ENCODE measurements around the gene RASA2.
"Not testable (repeated sequence)": the region's sequence is repeated elsewhere in the genome, so short reads cannot be mapped to it uniquely, and the experiment has no call there.

DNA sequence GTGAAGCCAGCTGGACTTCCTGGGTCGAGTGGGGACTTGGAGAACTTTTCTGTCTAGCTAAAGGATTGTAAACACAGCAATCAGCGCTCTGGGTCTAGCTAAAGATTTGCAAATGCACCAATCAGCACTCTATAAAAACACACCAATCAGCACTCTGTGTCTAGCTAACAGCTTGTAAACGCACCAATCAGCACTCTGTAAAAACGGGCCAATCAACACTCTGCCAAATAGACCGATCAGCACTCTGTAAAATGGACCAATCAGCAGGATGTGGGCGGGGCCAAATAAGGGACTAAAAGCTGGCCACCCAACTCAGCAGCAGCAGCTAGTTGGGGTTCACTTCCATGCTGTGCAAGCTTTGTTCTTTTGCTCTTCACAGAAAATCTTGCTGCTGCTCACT, 141.5 kb downstream of the RASA2 start:
- TF ChIP-seq, protein P1, sequence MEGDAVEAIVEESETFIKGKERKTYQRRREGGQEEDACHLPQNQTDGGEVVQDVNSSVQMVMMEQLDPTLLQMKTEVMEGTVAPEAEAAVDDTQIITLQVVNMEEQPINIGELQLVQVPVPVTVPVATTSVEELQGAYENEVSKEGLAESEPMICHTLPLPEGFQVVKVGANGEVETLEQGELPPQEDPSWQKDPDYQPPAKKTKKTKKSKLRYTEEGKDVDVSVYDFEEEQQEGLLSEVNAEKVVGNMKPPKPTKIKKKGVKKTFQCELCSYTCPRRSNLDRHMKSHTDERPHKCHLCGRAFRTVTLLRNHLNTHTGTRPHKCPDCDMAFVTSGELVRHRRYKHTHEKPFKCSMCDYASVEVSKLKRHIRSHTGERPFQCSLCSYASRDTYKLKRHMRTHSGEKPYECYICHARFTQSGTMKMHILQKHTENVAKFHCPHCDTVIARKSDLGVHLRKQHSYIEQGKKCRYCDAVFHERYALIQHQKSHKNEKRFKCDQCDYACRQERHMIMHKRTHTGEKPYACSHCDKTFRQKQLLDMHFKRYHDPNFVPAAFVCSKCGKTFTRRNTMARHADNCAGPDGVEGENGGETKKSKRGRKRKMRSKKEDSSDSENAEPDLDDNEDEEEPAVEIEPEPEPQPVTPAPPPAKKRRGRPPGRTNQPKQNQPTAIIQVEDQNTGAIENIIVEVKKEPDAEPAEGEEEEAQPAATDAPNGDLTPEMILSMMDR (IDR thresholded peaks at IDR 0.05 in 2 of 3, conservative IDR thresholded peaks at IDR 0.05 in 1 of 3; ENCODE audit: control insufficient read depth in 2 of 3, extremely low read depth in 1 of 3, insufficient read depth in 1 of 3, low read depth in 3 of 3, low read length in 3 of 3): not testable (repeated sequence)
- TF ChIP-seq JUND (IDR thresholded peaks at IDR 0.05; ENCODE audit: low read depth, low read length); FOXK2 (IDR thresholded peaks at IDR 0.05); POLR2A (IDR thresholded peaks at IDR 0.05; ENCODE audit: low read depth, low read length); SMARCA5 (IDR thresholded peaks at IDR 0.05); SIN3A (IDR thresholded peaks at IDR 0.05; ENCODE audit: low read depth, low read length); RFX5 (IDR thresholded peaks at IDR 0.05; ENCODE audit: low read depth, low read length): not testable (repeated sequence)

Measured in GM12878 (cell line).